LHCN-M2 (cell line): ENCODE results near the gene KRTAP4-4. TPM values are rescaled to one million over a fixed set of nuclear protein-coding genes. Genes with fewer than 3 reads are reported as not detected.

ENCODE experiments used
- DNase-seq: peaks from one replicate; pipeline ENCODE4 v3.0.0-alpha.2; 2012; ENCODE audit warnings: low read depth
- total RNA-seq: library from RNA; depleted of rRNA; stranded (reverse); fragments of >200 nt; gene quantifications from 2 replicates; pipeline ENCODE4 v1.2.3, GENCODE V29; 2014; rRNA removed

Gene KRTAP4-4
- total RNA-seq, 1 experiment from 2014 or later = not detected

DNA sequence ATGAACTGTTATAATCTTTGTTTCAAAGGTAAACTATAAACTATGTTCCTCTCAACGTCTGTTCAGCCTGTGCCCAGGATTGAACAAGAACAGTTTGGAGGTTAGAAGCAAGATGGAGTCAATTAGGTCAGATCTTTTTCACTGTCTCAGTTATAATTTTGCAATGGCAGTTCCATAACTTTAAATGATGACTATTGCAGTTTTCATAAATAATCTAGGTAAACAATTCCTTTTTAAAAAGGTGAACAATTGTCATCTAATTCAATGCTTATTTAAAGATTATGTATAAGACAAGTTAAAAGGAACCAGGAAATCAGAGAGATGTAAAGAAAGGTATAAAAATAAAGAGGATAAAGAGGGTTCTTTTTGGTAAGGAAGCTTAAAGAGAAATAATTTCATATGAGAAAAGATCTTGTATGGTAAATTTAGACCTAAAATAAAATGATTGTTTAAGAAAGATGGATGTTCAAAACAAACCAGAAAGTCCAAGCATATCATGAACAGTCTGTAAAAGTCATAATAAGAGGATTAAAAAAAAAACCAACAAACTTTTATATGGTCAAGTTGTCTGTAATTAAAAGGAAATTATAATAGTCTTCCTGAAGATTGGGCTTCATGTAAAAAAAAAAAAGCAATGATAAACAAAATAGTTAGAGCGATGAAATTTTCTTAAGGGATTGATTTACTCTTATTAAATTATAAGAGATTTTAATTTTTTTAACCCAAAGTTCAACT is 49.2 kb downstream of the KRTAP4-4 start:
- DNase-seq = peak; percentile 11

Other genes starting within 250 kb of the KRTAP4-4 start
- gene KRT23, start 223.1 kb downstream of the KRTAP4-4 start, total RNA-seq = not detected in 2 replicates
- gene KRT39, start 193.8 kb downstream of the KRTAP4-4 start, total RNA-seq = not detected in 2 replicates
- not detected in 2 replicates for gene KRT40, start 176.4 kb downstream of the KRTAP4-4 start, total RNA-seq
- gene KRTAP3-3, start 166.6 kb downstream of the KRTAP4-4 start, total RNA-seq = not detected in 2 replicates
- not detected in 2 replicates for gene KRTAP3-2, start 160.8 kb downstream of the KRTAP4-4 start, total RNA-seq
- not detected in 2 replicates for gene KRTAP3-1, start 151.6 kb downstream of the KRTAP4-4 start, total RNA-seq
- 2.8 and 6.0 TPM in 2 replicates for gene KRTAP1-5, start 133.5 kb downstream of the KRTAP4-4 start, total RNA-seq
- gene KRTAP1-4, start 130.6 kb downstream of the KRTAP4-4 start, total RNA-seq = not detected in 2 replicates
- not detected in 2 replicates for gene KRTAP1-3, start 125.9 kb downstream of the KRTAP4-4 start, total RNA-seq
- gene KRTAP1-1, start 119.3 kb downstream of the KRTAP4-4 start, total RNA-seq = not detected in 2 replicates
- not detected in 2 replicates for gene KRTAP2-1, start 113.4 kb downstream of the KRTAP4-4 start, total RNA-seq
- gene KRTAP2-2, start 105.5 kb downstream of the KRTAP4-4 start, total RNA-seq = not detected in 2 replicates
- gene KRTAP2-3, start 100.6 kb downstream of the KRTAP4-4 start, total RNA-seq = 0.80 and 3.4 TPM in 2 replicates
- not detected in 2 replicates for gene KRTAP2-4, start 94.9 kb downstream of the KRTAP4-4 start, total RNA-seq
- not detected in 2 replicates for gene KRTAP4-7, start 76.6 kb downstream of the KRTAP4-4 start, total RNA-seq
- gene KRTAP4-8, start 62.6 kb downstream of the KRTAP4-4 start, total RNA-seq = not detected in 2 replicates
- gene KRTAP4-16, start 58.5 kb downstream of the KRTAP4-4 start, total RNA-seq = not detected in 2 replicates
- not detected in 2 replicates for gene KRTAP4-9, start 55.4 kb downstream of the KRTAP4-4 start, total RNA-seq
- not detected in 2 replicates for gene KRTAP4-11, start 42.4 kb downstream of the KRTAP4-4 start, total RNA-seq
- gene KRTAP4-12, start 36.6 kb downstream of the KRTAP4-4 start, total RNA-seq = not detected in 2 replicates
- not detected in 2 replicates for gene KRTAP4-6, start 20.2 kb downstream of the KRTAP4-4 start, total RNA-seq
- not detected in 2 replicates for gene KRTAP4-5, start 10.9 kb downstream of the KRTAP4-4 start, total RNA-seq
- gene KRTAP4-3, start 7.5 kb upstream of the KRTAP4-4 start, total RNA-seq = not detected in 2 replicates
- not detected in 2 replicates for gene KRTAP4-2, start 17.5 kb upstream of the KRTAP4-4 start, total RNA-seq
- gene KRTAP4-1, start 24.2 kb upstream of the KRTAP4-4 start, total RNA-seq = not detected in 2 replicates
- gene KRTAP9-1, start 29.1 kb upstream of the KRTAP4-4 start, total RNA-seq = not detected in 2 replicates
- not detected in 2 replicates for gene KRTAP9-2, start 65.9 kb upstream of the KRTAP4-4 start, total RNA-seq
- not detected in 2 replicates for gene KRTAP9-3, start 71.7 kb upstream of the KRTAP4-4 start, total RNA-seq
- gene KRTAP9-8, start 77.3 kb upstream of the KRTAP4-4 start, total RNA-seq = not detected in 2 replicates
- gene KRTAP9-4, start 88.9 kb upstream of the KRTAP4-4 start, total RNA-seq = not detected in 2 replicates
- not detected in 2 replicates for gene KRTAP9-9, start 94.6 kb upstream of the KRTAP4-4 start, total RNA-seq
- not detected in 2 replicates for gene KRTAP9-6, start 104.6 kb upstream of the KRTAP4-4 start, total RNA-seq
- gene KRTAP9-7, start 115.0 kb upstream of the KRTAP4-4 start, total RNA-seq = not detected in 2 replicates
- not detected in 2 replicates for gene KRTAP29-1, start 142.1 kb upstream of the KRTAP4-4 start, total RNA-seq
- gene KRTAP16-1, start 148.6 kb upstream of the KRTAP4-4 start, total RNA-seq = not detected in 2 replicates
- not detected in 2 replicates for gene KRTAP17-1, start 155.0 kb upstream of the KRTAP4-4 start, total RNA-seq
- gene KRT33A, start 190.1 kb upstream of the KRTAP4-4 start, total RNA-seq = not detected in 2 replicates
- gene KRT33B, start 209.1 kb upstream of the KRTAP4-4 start, total RNA-seq = not detected in 2 replicates
- gene KRT34, start 221.6 kb upstream of the KRTAP4-4 start, total RNA-seq = 0.29 and 1.0 TPM in 2 replicates
- gene KRT31, start 236.9 kb upstream of the KRTAP4-4 start, total RNA-seq = not detected in 2 replicates